Measurements from ENCODE around the gene HEPHL1.

GRCh38 chr11:94088906-94089305 lies 67.8 kb downstream of the HEPHL1 start:
- TF ChIP-seq CTCF (IDR thresholded peaks at IDR 0.05) (no peak), EP300 (IDR thresholded peaks at IDR 0.05) (no peak), POLR2A (IDR thresholded peaks at IDR 0.05) (no peak), POLR2AphosphoS5 (IDR thresholded peaks at IDR 0.05) (no peak)

Measured in suprapubic skin (tissue), 4 donors.